ENCODE results near the gene LCE3B.
"Not testable (repeated sequence)": the region's sequence is repeated elsewhere in the genome, so short reads cannot be mapped to it uniquely, and the experiment has no call there.

The LCE3B gene, protein sequence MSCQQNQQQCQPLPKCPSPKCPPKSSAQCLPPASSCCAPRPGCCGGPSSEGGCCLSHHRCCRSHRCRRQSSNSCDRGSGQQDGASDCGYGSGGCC

DNA sequence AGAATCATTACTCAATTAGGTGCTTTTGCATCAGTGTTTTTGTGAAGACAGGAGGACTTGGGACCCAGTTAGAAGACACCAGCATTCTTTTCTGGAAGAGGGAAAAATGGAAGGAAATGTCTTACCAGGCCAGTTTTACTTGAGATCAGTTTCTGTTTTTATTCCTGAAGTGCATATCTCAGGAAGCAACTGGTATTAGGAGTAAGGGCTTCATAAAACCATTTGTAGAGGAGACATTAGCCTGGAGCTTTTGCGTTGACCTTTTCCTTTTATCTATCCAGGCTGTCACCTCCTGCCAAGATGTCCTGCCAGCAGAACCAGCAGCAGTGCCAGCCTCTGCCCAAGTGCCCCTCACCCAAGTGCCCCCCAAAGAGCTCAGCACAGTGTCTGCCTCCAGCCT lies at the start of gene LCE3B:
Gene LCE3B, plus strand, starts transcription at position 301 of the 400 bp plus-strand sequence. Its CDS starts 0 bp downstream, at position 301.
- no peaks in the 10 kb centered on the region for H3K27me3 ChIP-seq (ENCODE audit: insufficient read depth, low read length)
- H3K36me3 ChIP-seq (ENCODE audit: insufficient read depth, low read length): no peaks in the 10 kb centered on the region
- no peaks in the 10 kb centered on the region for H3K4me1 ChIP-seq (ENCODE audit: insufficient read depth, low read length)
- H3K9me3 ChIP-seq (ENCODE audit: low read length): no peaks in the 10 kb centered on the region
- H3K4me3 ChIP-seq (ENCODE audit: low read length): no peak within 1 kb of the TSS
- H2AFZ ChIP-seq (ENCODE audit: low read depth, low read length): no peak within 1 kb of the TSS

DNA sequence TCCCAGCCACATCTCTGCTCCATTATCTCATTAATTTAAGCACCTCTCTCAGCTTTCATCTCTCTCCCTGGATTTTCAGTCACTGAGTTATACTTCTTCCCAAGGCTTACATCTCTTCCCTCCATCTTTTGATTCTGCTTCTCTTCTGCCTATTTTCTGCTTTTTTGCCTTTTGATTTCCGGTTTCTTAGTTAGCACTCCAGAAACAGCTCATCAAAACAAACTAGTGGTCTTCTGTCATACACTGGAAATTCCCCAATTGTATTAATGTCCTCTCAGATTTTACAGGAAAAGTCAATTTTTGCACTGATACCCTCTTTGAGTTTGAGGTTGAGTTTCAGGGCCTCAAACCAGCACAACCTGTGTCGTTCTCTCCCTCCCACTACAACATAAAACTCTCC lies 48.5 kb upstream of the LCE3B start:
- H3K36me3 ChIP-seq (ENCODE audit: insufficient read depth, low read length): no peaks in the 10 kb centered on the region
- H2AFZ ChIP-seq (ENCODE audit: low read depth, low read length): no peak overlapping the region
- H3K4me1 ChIP-seq (ENCODE audit: insufficient read depth, low read length): no peaks in the 10 kb centered on the region
- H3K27me3 ChIP-seq (ENCODE audit: insufficient read depth, low read length): no peaks in the 10 kb centered on the region
- no peak overlapping the region for H3K4me3 ChIP-seq (ENCODE audit: low read length)
- no peaks in the 10 kb centered on the region for H3K9me3 ChIP-seq (ENCODE audit: low read length)

DNA sequence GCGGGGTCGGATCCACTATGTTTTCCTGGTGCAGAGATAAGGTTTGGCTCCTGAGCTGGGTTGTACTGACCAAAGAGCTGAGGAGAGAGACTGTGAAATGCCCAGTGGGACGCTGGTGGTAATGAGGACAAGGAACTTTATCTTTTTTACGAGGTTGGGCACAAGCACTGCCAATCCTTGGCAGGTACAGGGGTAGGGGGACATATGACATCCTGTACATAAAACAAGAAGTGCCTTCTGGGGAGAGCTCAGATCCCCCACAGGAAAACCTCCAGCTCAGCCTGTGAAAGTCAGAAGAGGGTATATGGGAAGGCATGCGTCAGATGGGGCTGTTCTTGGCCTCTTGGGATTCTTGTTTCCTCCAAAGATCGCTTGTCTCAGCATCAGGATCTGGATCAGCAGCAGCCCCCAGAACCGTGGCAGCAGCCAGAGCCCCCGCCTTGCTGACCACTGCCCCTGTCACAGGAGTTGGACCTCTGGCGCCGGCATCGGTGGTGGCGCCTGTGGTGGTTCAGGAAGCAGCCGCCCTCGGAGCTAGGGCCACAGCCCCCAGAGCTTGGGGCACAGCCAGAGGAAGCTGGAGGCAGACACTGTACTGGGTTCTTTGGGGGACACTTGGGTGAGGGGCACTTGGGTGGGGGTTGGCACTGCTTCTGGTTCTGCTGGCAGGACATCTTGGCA lies 47.9 kb upstream of the LCE3B start:
- no peaks in the 10 kb centered on the region for H3K9me3 ChIP-seq (ENCODE audit: low read length)
- no peak overlapping the region for H2AFZ ChIP-seq (ENCODE audit: low read depth, low read length)
- no peak overlapping the region for H3K4me3 ChIP-seq (ENCODE audit: low read length)
- no peaks in the 10 kb centered on the region for H3K36me3 ChIP-seq (ENCODE audit: insufficient read depth, low read length)
- H3K27me3 ChIP-seq (ENCODE audit: insufficient read depth, low read length): no peaks in the 10 kb centered on the region
- no peaks in the 10 kb centered on the region for H3K4me1 ChIP-seq (ENCODE audit: insufficient read depth, low read length)

DNA sequence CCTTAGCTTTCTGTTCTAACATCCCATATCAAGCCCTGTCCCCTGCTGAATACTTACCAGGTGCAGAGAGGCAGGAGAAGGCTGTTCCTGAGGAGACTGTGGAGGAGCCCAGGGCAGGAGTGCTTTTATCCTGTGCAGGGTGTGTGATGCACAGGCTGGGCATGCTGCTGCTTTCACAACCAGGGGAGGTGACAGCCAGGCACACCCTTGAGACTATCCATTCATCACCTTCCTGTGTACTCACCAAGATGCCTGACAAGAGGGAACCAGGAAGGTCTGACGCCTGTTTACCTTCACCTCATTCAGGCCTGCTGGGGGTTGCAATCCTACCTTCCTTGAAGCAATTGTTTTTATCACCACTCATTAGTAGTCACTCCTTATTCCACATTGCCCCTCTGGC lies 46.9 kb upstream of the LCE3B start, which contains the start of gene LCE3E:
Gene LCE3E, minus strand, starts transcription at position 100 of the 400 bp plus-strand sequence. CDS start 572 bp downstream, outside the sequence.
- Histone ChIP-seq H2AFZ (ENCODE audit: low read depth, low read length) (no peak within 1 kb of the TSS), H3K4me1 (ENCODE audit: insufficient read depth, low read length) (no peaks in the 10 kb centered on the region), H3K27me3 (ENCODE audit: insufficient read depth, low read length) (no peaks in the 10 kb centered on the region), H3K36me3 (ENCODE audit: insufficient read depth, low read length) (no peaks in the 10 kb centered on the region), H3K9me3 (ENCODE audit: low read length) (no peaks in the 10 kb centered on the region), H3K4me3 (ENCODE audit: low read length) (no peak within 1 kb of the TSS)

DNA sequence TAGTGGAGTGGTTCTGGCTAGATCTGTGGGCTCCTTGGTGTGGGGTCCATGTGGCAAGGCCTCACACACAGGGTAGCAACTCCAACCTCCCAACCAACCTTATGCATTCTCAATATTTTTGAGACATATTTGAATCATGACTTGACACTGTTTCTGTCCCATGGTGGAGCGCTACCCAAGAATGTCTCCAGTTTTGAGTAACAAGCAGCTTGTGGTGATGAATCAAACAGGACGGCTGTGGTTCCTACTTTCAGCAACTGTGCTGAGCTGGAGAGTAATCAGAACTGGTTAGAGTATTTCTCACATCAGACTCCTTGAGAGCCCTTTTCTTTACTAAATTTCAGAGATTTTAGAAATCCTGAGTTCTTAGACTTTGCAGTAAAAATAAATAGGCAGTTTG lies 36.4 kb upstream of the LCE3B start:
- Histone ChIP-seq H2AFZ (ENCODE audit: low read depth, low read length) (no peak overlapping the region), H3K27me3 (ENCODE audit: insufficient read depth, low read length) (no peaks in the 10 kb centered on the region), H3K4me3 (ENCODE audit: low read length) (no peak overlapping the region), H3K4me1 (ENCODE audit: insufficient read depth, low read length) (no peaks in the 10 kb centered on the region), H3K9me3 (ENCODE audit: low read length) (no peaks in the 10 kb centered on the region), H3K36me3 (ENCODE audit: insufficient read depth, low read length) (no peaks in the 10 kb centered on the region)

DNA sequence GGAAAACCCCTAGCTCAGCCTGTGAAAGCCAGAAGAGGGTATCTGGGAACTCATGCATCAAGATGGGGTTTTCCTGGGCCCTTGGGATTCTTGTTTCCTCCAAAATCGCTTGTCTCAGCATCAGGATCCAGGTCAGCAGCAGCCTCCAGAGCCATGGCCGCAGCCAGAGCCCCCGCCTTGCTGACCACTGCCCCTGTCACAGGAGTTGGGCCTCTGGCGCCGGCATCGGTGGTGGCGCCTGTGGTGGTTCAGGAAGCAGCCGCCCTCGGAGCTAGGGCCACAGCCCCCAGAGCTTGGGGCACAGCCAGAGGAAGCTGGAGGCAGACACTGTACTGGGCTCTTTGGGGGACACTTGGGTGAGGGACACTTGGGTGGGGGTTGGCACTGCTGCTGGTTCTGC lies 34.1 kb upstream of the LCE3B start:
- H2AFZ ChIP-seq (ENCODE audit: low read depth, low read length); H3K27me3 ChIP-seq (ENCODE audit: insufficient read depth, low read length); H3K4me3 ChIP-seq (ENCODE audit: low read length); H3K9me3 ChIP-seq (ENCODE audit: low read length); H3K36me3 ChIP-seq (ENCODE audit: insufficient read depth, low read length); H3K4me1 ChIP-seq (ENCODE audit: insufficient read depth, low read length): not testable (repeated sequence)

DNA sequence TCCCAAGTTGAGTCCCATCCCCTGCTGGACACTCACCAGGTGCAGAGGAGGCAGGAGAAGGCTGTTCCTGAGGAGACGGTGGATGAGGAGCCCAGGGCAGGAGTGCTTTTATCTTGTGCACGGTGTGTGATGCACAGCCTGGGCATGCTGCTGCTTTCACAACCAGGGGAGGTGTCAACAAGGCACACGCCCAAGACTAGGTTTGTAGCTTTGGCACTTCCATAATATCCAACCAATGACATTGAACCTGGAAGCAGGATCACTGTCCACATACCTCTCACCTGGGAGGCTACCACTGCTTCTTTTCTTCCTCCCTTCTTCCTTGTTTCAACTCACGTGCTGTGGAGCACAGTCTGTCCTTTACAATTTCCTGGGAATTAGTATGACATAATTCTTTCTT lies 33.2 kb upstream of the LCE3B start, which contains the start of gene LCE3D:
Gene LCE3D, minus strand, starts transcription at position 84 of the 400 bp plus-strand sequence. CDS start 580 bp downstream, outside the sequence.
- Histone ChIP-seq H3K4me1 (ENCODE audit: insufficient read depth, low read length) (no peaks in the 10 kb centered on the region), H3K36me3 (ENCODE audit: insufficient read depth, low read length) (no peaks in the 10 kb centered on the region), H3K9me3 (ENCODE audit: low read length) (no peaks in the 10 kb centered on the region), H3K27me3 (ENCODE audit: insufficient read depth, low read length) (no peaks in the 10 kb centered on the region), H3K4me3 (ENCODE audit: low read length) (no peak within 1 kb of the TSS), H2AFZ (ENCODE audit: low read depth, low read length) (no peak within 1 kb of the TSS)

DNA sequence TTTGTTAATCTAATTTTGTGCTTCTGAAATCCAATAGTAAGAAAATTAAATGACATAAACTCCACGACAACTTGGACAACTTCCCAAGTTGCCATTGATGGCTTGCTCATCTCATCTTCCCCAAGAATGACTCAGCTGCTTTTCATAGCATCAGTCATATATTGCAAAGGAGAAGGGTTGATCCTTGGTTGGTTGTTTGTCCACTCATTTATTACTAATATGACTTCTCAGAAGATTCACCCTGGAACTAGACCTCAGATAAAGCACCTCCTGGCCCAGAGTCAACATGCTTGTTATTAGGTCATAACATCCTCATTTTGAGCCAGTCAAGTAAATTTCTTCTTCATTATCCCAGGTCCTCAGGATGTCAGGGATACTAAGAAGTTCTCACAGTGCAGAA lies 31.0 kb upstream of the LCE3B start:
- H3K4me3 ChIP-seq (ENCODE audit: low read length): no peak overlapping the region

DNA sequence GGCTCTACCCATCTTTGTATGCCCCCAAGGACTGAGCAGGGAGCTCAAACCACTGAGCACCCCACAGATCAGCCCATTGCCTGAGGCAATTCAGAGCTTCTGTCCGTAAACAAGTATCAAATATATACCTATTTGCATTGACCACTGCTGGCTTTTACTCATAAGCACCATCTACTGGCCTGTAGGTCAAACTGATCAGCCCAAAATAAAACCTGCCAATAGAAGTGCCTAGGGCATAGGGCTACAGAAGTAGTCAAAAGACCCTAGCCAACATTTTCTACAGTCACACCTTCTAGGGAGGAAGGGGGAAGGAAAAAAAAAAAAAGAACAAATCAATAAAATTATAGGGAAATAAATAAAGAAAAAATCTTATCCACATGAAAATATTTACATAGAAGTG lies 28.0 kb upstream of the LCE3B start:
- no peak overlapping the region for H3K4me3 ChIP-seq (ENCODE audit: low read length)
- no peaks in the 10 kb centered on the region for H3K9me3 ChIP-seq (ENCODE audit: low read length)
- no peak overlapping the region for H2AFZ ChIP-seq (ENCODE audit: low read depth, low read length)
- no peaks in the 10 kb centered on the region for H3K27me3 ChIP-seq (ENCODE audit: insufficient read depth, low read length)
- no peaks in the 10 kb centered on the region for H3K4me1 ChIP-seq (ENCODE audit: insufficient read depth, low read length)
- H3K36me3 ChIP-seq (ENCODE audit: insufficient read depth, low read length): no peaks in the 10 kb centered on the region

More for the DNA sequence above, 31.0 kb upstream of the LCE3B start:
- no peaks in the 10 kb centered on the region for H3K4me1 ChIP-seq (ENCODE audit: insufficient read depth, low read length)
- no peaks in the 10 kb centered on the region for H3K27me3 ChIP-seq (ENCODE audit: insufficient read depth, low read length)
- no peaks in the 10 kb centered on the region for H3K9me3 ChIP-seq (ENCODE audit: low read length)
- H2AFZ ChIP-seq (ENCODE audit: low read depth, low read length): no peak overlapping the region
- H3K36me3 ChIP-seq (ENCODE audit: insufficient read depth, low read length): no peaks in the 10 kb centered on the region

DNA sequence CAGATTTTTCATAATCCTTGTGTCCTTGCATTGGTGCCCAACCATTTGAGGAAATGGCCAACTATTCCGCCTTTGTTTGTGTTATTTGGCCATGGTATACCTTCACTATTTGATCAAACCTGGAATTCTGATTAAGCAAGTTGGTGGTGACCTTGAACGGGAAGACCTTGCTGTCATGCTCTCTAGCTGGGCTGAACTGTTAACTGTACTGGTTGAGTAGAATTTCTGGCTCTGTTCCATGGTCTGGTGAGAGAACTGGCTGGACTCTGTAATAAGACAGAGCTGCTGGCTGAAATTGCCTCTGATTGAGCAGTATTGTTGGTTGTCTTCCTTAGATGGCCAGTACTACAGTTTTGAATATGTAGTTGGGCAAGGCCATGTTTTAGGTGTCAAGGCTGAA lies 16.6 kb upstream of the LCE3B start:
- no peak overlapping the region for H3K4me3 ChIP-seq (ENCODE audit: low read length)
- no peaks in the 10 kb centered on the region for H3K4me1 ChIP-seq (ENCODE audit: insufficient read depth, low read length)
- H3K27me3 ChIP-seq (ENCODE audit: insufficient read depth, low read length): no peaks in the 10 kb centered on the region
- H3K36me3 ChIP-seq (ENCODE audit: insufficient read depth, low read length): no peaks in the 10 kb centered on the region
- H3K9me3 ChIP-seq (ENCODE audit: low read length): no peaks in the 10 kb centered on the region
- no peak overlapping the region for H2AFZ ChIP-seq (ENCODE audit: low read depth, low read length)

DNA sequence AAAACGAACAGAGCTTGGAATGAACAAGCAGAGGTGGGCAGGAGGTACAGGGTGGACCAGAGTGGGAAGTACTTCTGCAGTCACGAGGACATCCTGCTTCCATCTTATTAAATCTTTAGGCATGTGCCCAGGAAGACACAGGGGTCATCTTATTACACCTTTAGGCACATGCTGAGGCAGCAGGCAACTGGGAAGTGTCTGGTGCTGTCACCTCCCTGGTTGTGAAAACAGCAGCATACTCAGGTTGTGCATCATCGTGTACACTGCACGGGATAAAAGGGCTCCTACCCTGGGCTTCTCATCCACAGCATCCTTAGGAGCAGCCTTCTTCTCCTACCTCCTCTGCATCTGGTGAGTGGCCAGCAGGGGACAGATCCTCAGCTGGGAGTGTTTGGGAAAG lies 13.7 kb upstream of the LCE3B start, which contains the start of gene LCE3C:
Gene LCE3C, plus strand, starts transcription at position 301 of the 400 bp plus-strand sequence. CDS start 498 bp downstream, outside the sequence.
- Histone ChIP-seq H3K36me3 (ENCODE audit: insufficient read depth, low read length) (no peaks in the 10 kb centered on the region), H3K4me1 (ENCODE audit: insufficient read depth, low read length) (no peaks in the 10 kb centered on the region), H3K9me3 (ENCODE audit: low read length) (no peaks in the 10 kb centered on the region), H3K4me3 (ENCODE audit: low read length) (no peak within 1 kb of the TSS), H2AFZ (ENCODE audit: low read depth, low read length) (no peak within 1 kb of the TSS), H3K27me3 (ENCODE audit: insufficient read depth, low read length) (no peaks in the 10 kb centered on the region)

DNA sequence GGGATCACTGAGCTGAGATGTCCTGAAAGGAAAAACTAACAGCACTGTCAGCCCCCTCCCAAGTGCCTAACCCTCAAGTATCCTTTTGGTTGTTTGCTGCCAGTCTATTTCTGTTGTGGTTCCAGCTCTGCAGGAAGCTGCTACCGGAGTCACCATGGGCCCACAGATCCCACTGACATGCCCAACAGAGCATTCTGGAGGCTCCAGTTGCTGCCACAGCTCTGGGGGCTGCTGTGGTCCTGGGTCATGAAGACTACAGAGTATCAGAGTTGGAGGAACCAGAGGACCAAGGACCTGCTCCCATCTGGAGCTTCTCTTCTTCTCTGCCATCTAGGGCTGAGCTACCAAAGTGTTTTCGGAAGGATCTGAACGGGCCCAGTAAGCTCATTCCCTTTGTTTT lies 8.4 kb downstream of the LCE3B start:
- no peaks in the 10 kb centered on the region for H3K4me1 ChIP-seq (ENCODE audit: insufficient read depth, low read length)
- H3K9me3 ChIP-seq (ENCODE audit: low read length): peaks cover 2% of the 10 kb centered on the region
- no peaks in the 10 kb centered on the region for H3K36me3 ChIP-seq (ENCODE audit: insufficient read depth, low read length)
- no peaks in the 10 kb centered on the region for H3K27me3 ChIP-seq (ENCODE audit: insufficient read depth, low read length)
- H2AFZ ChIP-seq (ENCODE audit: low read depth, low read length): no peak overlapping the region
- H3K4me3 ChIP-seq (ENCODE audit: low read length): no peak overlapping the region

DNA sequence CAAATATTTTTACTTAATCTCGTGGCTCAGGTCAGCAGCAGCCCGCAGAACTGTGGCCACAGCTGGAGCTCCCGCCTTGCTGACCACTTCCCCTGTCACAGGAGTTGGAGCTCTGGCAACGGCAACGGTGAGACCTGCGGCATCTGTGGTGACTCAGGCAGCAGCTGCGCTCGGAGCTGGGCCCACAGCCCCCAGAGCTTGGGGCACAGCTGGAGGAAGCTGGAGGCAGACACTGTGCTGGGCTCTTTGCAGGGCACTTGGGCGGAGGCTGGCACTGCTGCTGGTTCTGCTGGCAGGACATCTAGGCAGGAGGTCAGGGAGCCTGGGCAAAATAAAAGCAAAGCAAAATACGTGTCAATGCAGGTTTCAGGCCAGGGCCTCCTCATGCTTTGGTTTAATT lies 9.2 kb downstream of the LCE3B start, which contains the start of gene LCE3A:
Gene LCE3A, minus strand, starts transcription at position 301 of the 400 bp plus-strand sequence. Its CDS starts 0 bp downstream, at position 301.
- no peaks in the 10 kb centered on the region for H3K4me1 ChIP-seq (ENCODE audit: insufficient read depth, low read length)
- no peaks in the 10 kb centered on the region for H3K36me3 ChIP-seq (ENCODE audit: insufficient read depth, low read length)
- peaks cover 2% of the 10 kb centered on the region for H3K9me3 ChIP-seq (ENCODE audit: low read length)
- no peaks in the 10 kb centered on the region for H3K27me3 ChIP-seq (ENCODE audit: insufficient read depth, low read length)
- no peak within 1 kb of the TSS for H2AFZ ChIP-seq (ENCODE audit: low read depth, low read length)
- no peak within 1 kb of the TSS for H3K4me3 ChIP-seq (ENCODE audit: low read length)
